ENCODE measurements around the gene PTPRT. TPM values are rescaled to one million over a fixed set of nuclear protein-coding genes. Genes with fewer than 3 reads are reported as not detected.

The PTPRT gene
- total RNA-seq, 1 experiment from 2014 or later, result not detected

GRCh38 chr20:42461291-42461690 is 728.4 kb downstream of the PTPRT start:
- Mint-ChIP-seq H3K36me3 (ENCODE audit: insufficient read depth, unreplicated experiment) (no peaks in the 10 kb centered on the region), H3K4me1 (ENCODE audit: low read depth, unreplicated experiment) (no peaks in the 10 kb centered on the region), H3K4me3 (ENCODE audit: low read depth, unreplicated experiment) (no peak overlapping the region), H3K27me3 (ENCODE audit: unreplicated experiment) (peaks cover 60% of the 10 kb centered on the region), H3K9me3 (ENCODE audit: low read depth, unreplicated experiment) (peaks cover 5% of the 10 kb centered on the region), H3K27ac (ENCODE audit: unreplicated experiment) (no peak overlapping the region)
- BruUV-seq (replicated peaks), result no TSS peak
- DNase-seq, result no peak
- intact Hi-C loops (cut with micrococcal nuclease; ENCODE audit: unreplicated experiment), result no loop called here
- CTCF ChIA-PET, result interaction anchor here (0.6 to 0.7 kb wide), 2 partner anchors 519 to 982 kb away, joined by 3 to 4 read pairs; no protein-coding TSS in a partner anchor
- TF ChIP-seq, protein P1, sequence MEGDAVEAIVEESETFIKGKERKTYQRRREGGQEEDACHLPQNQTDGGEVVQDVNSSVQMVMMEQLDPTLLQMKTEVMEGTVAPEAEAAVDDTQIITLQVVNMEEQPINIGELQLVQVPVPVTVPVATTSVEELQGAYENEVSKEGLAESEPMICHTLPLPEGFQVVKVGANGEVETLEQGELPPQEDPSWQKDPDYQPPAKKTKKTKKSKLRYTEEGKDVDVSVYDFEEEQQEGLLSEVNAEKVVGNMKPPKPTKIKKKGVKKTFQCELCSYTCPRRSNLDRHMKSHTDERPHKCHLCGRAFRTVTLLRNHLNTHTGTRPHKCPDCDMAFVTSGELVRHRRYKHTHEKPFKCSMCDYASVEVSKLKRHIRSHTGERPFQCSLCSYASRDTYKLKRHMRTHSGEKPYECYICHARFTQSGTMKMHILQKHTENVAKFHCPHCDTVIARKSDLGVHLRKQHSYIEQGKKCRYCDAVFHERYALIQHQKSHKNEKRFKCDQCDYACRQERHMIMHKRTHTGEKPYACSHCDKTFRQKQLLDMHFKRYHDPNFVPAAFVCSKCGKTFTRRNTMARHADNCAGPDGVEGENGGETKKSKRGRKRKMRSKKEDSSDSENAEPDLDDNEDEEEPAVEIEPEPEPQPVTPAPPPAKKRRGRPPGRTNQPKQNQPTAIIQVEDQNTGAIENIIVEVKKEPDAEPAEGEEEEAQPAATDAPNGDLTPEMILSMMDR (IDR thresholded peaks at IDR 0.05; ENCODE audit: unreplicated experiment), result no peak

DNA sequence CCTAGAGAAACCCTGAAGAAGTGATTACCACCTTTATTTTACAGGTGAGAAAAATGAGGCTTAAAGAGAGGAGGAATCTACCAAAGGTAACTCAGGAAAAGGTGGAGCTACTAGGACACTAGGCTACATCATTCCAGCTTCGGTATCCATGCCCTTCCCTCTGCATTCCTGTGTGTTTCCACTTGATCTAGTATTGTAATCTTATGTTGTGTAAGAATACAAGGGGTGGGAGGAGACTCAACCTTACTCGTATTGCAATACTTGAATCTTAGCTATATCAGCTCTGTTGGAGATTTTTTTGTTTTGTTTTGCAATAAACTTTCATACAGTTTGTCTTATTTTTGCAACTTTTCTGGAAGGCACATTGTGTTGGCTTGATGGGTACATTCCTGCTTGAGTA is 742.4 kb downstream of the PTPRT start:
- intact Hi-C loops (cut with micrococcal nuclease; ENCODE audit: unreplicated experiment), result no loop called here
- no peaks in the 10 kb centered on the region for H3K4me1 Mint-ChIP-seq (ENCODE audit: low read depth, unreplicated experiment)
- no peak overlapping the region for H3K4me3 Mint-ChIP-seq (ENCODE audit: low read depth, unreplicated experiment)
- no TSS peak for BruUV-seq (replicated peaks)
- CTCF ChIA-PET, result no interaction called here
- DNase-seq, result no peak
- TF ChIP-seq, protein P1 (IDR thresholded peaks at IDR 0.05; ENCODE audit: unreplicated experiment), result no peak
- H3K9me3 Mint-ChIP-seq (ENCODE audit: low read depth, unreplicated experiment), result peaks cover 9% of the 10 kb centered on the region
- H3K27ac Mint-ChIP-seq (ENCODE audit: unreplicated experiment), result no peak overlapping the region
- peaks cover 22% of the 10 kb centered on the region for H3K27me3 Mint-ChIP-seq (ENCODE audit: unreplicated experiment)
- no peaks in the 10 kb centered on the region for H3K36me3 Mint-ChIP-seq (ENCODE audit: insufficient read depth, unreplicated experiment)

- no peak for DNase-seq
- Mint-ChIP-seq H3K4me3 (ENCODE audit: low read depth, unreplicated experiment) (no peak overlapping the region), H3K27me3 (ENCODE audit: unreplicated experiment) (peaks cover 32% of the 10 kb centered on the region), H3K9me3 (ENCODE audit: low read depth, unreplicated experiment) (no peaks in the 10 kb centered on the region), H3K4me1 (ENCODE audit: low read depth, unreplicated experiment) (no peaks in the 10 kb centered on the region), H3K36me3 (ENCODE audit: insufficient read depth, unreplicated experiment) (no peaks in the 10 kb centered on the region), H3K27ac (ENCODE audit: unreplicated experiment) (no peak overlapping the region)
- no TSS peak for BruUV-seq (replicated peaks)
- intact Hi-C loops (cut with micrococcal nuclease; ENCODE audit: unreplicated experiment), result no loop called here
- CTCF ChIA-PET, result interaction anchor here (0.7 kb wide), 1 partner anchor 278 kb away, joined by 3 read pairs; no protein-coding TSS in a partner anchor
- TF ChIP-seq, protein P1 (IDR thresholded peaks at IDR 0.05; ENCODE audit: unreplicated experiment), result no peak
These were observed 744.9 kb downstream of the PTPRT start for GRCh38 chr20:42444799-42445198.

- intact Hi-C loops (cut with micrococcal nuclease; ENCODE audit: unreplicated experiment), result no loop called here
- H3K4me3 Mint-ChIP-seq (ENCODE audit: low read depth, unreplicated experiment), result no peak overlapping the region
- DNase-seq, result no peak
- H3K27me3 Mint-ChIP-seq (ENCODE audit: unreplicated experiment), result peaks cover 46% of the 10 kb centered on the region
- no peaks in the 10 kb centered on the region for H3K9me3 Mint-ChIP-seq (ENCODE audit: low read depth, unreplicated experiment)
- no peaks in the 10 kb centered on the region for H3K4me1 Mint-ChIP-seq (ENCODE audit: low read depth, unreplicated experiment)
- no TSS peak for BruUV-seq (replicated peaks)
- CTCF ChIA-PET, result interaction anchor here (0.6 kb wide), 1 partner anchor 722 kb away, joined by 3 read pairs; no protein-coding TSS in a partner anchor
- H3K27ac Mint-ChIP-seq (ENCODE audit: unreplicated experiment), result no peak overlapping the region
- TF ChIP-seq, protein P1 (IDR thresholded peaks at IDR 0.05; ENCODE audit: unreplicated experiment), result no peak
- no peaks in the 10 kb centered on the region for H3K36me3 Mint-ChIP-seq (ENCODE audit: insufficient read depth, unreplicated experiment)
These were observed 746.5 kb downstream of the PTPRT start for GRCh38 chr20:42443200-42443599.
